B cell (primary cell): ENCODE data around the gene SLC25A31. TPM values are rescaled to one million over a fixed set of nuclear protein-coding genes. Genes with fewer than 3 reads are reported as not detected.

Experiments used
- ATAC-seq: fragments of 200-7000 bp; cut with Tn5 transposase; one replicate; pipeline ENCODE4 v1.10.0; 2021; ENCODE audit warnings: low read depth, mild to moderate bottlenecking, moderate number of reproducible peaks, moderate library complexity
- CTCF ChIA-PET: fragments of 350-600 bp; sonication (Branson Sonifier 250); formaldehyde crosslinking; loops from one replicate; lab custom pipeline; 2021; ENCODE audit warnings: antibody characterized with exemption, inconsistent platforms; lab: Charles Lee
- POLR2A ChIA-PET: fragments of 350-600 bp; sonication (Branson Sonifier 250); formaldehyde crosslinking; loops from one replicate; lab custom pipeline; 2021; ENCODE audit warnings: antibody characterized with exemption; lab: Charles Lee
- DNase-seq: peaks from one replicate; pipeline ENCODE4 v3.0.0; 2013
- H2AFZ ChIP-seq: 2 replicates; pipeline ENCODE4 v1.6.1; 2012; ENCODE audit warnings: mild to moderate bottlenecking, low read depth, low read length; ENCODE audit not compliant: insufficient read depth, poor library complexity, severe bottlenecking
- H3K27ac ChIP-seq, 2 donors: 1 replicate in 1 of 2; 2 replicates in 1 of 2; pipeline ENCODE4 v1.5.1; 2012 to 2013; ENCODE audit warnings: low read length in 2 of 2, mild to moderate bottlenecking in 2 of 2, moderate library complexity in 1 of 2
- H3K27me3 ChIP-seq, 4 experiments: fragments of 200-600 bp in 1 of 4; sonication (generic) in 1 of 4; replicated peaks in 1 of 4; 1 replicate in 2 of 4; 2 replicates in 2 of 4; pipeline versions ENCODE4 v1.6.1 to v1.7.0; 2013 to 2016; ENCODE audit warnings: low read length in 3 of 4, mild to moderate bottlenecking in 2 of 4, mixed read lengths in 1 of 4, moderate library complexity in 1 of 4; ENCODE audit not compliant: insufficient read depth in 4 of 4, control insufficient read depth in 3 of 4; ENCODE audit errors: control extremely low read depth in 1 of 4
- H3K36me3 ChIP-seq, 2 experiments: replicated peaks in 1 of 2; 1 replicate in 1 of 2; 2 replicates in 1 of 2; pipeline versions ENCODE4 v1.6.1 to v1.7.1; 2013; ENCODE audit warnings: low read length in 1 of 2; ENCODE audit not compliant: insufficient read depth in 2 of 2, control insufficient read depth in 1 of 2; ENCODE audit errors: control extremely low read depth in 1 of 2, extremely low read depth in 1 of 2
- H3K4me1 ChIP-seq, 2 donors: fragments of 200-600 bp in 1 of 2; sonication (generic) in 1 of 2; 1 replicate in 1 of 2; 2 replicates in 1 of 2; pipeline versions ENCODE4 v1.5.1 to v1.6.1; 2013 to 2017; ENCODE audit warnings: low read length in 2 of 2; ENCODE audit not compliant: control insufficient read depth in 2 of 2, insufficient read depth in 2 of 2
- H3K4me2 ChIP-seq: replicated peaks from 2 replicates; pipeline ENCODE3; 2012; ENCODE audit warnings: mild to moderate bottlenecking, low read depth, low read length; ENCODE audit not compliant: poor library complexity, severe bottlenecking
- H3K4me3 ChIP-seq, 5 experiments: fragments of 200-600 bp in 1 of 5; sonication (generic) in 1 of 5; 1 replicate in 3 of 5; 2 replicates in 2 of 5; pipeline versions ENCODE4 v1.5.1 to v1.7.0; 2011 to 2016; ENCODE audit warnings: low read length in 4 of 5, mild to moderate bottlenecking in 4 of 5, low read depth in 2 of 5, control low read depth in 1 of 5, moderate library complexity in 1 of 5; ENCODE audit not compliant: insufficient read depth in 1 of 5; ENCODE audit errors: control extremely low read depth in 1 of 5, extremely low read depth in 1 of 5
- H3K79me2 ChIP-seq: fragments of 200-600 bp; sonication (generic); one replicate; pipeline ENCODE4 v1.6.0; 2016; ENCODE audit warnings: low read length; ENCODE audit not compliant: control insufficient read depth, insufficient read depth
- H3K9ac ChIP-seq: fragments of 200-600 bp; sonication (generic); 2 replicates; pipeline ENCODE4 v1.6.1; 2017; ENCODE audit warnings: mild to moderate bottlenecking, low read length, moderate library complexity
- H3K9me3 ChIP-seq, 3 donors: one replicate each; pipeline versions ENCODE4 v1.6.1 to v1.7.1; 2013; ENCODE audit warnings: low read length in 2 of 3; ENCODE audit not compliant: control insufficient read depth in 2 of 3, insufficient read depth in 1 of 3; ENCODE audit errors: control extremely low read depth in 1 of 3
- H4K20me1 ChIP-seq: 2 replicates; pipeline ENCODE4 v1.6.0; 2012; ENCODE audit warnings: mild to moderate bottlenecking, low read length; ENCODE audit not compliant: insufficient read depth, control insufficient read depth, poor library complexity, severe bottlenecking
- H3K27ac Mint-ChIP-seq: one replicate; pipeline ENCODE4 v1.8.0; 2021; ENCODE audit warnings: mixed read lengths
- H3K27me3 Mint-ChIP-seq: one replicate; pipeline ENCODE4 v1.8.0; 2021; ENCODE audit warnings: mixed read lengths
- H3K4me1 Mint-ChIP-seq: one replicate; pipeline ENCODE4 v1.8.0; 2021; ENCODE audit warnings: mixed read lengths
- H3K4me3 Mint-ChIP-seq: one replicate; pipeline ENCODE4 v1.8.0; 2021; ENCODE audit warnings: mixed read lengths
- H3K9me3 Mint-ChIP-seq: one replicate; pipeline ENCODE4 v1.8.0; 2022; ENCODE audit warnings: mixed read lengths; ENCODE audit not compliant: insufficient read depth
- EZH2 ChIP-seq: IDR thresholded peaks from 2 replicates; pipeline ENCODE4 v1.6.1; 2012; ENCODE audit warnings: borderline replicate concordance, low read depth, mild to moderate bottlenecking, moderate library complexity, low read length; ENCODE audit not compliant: insufficient read depth, poor library complexity, severe bottlenecking
- WGBS: methylation state at CpG from one replicate; pipeline ENCODE4 v1.1.5; 2013; ENCODE audit warnings: missing lambda C conversion rate; ENCODE audit not compliant: insufficient coverage; 5-methylcytosine and 5-hydroxymethylcytosine counted together
- intact Hi-C: fragments of 100-400 bp; cut with micrococcal nuclease; formaldehyde crosslinking; loops from one replicate; pipeline ENCODE4 v1.10.0; 2022
- polyA plus RNA-seq: library from polyadenylated mRNA; depleted of rRNA; stranded (reverse); fragments of >200 nt; gene quantifications from 2 replicates; pipeline ENCODE4 v1.2.3, GENCODE V29; 2012
- total RNA-seq, 2 donors: library from RNA; stranded (reverse); fragments of 120-200 nt in 1 of 2; gene quantifications; 1 replicate in 1 of 2; 2 replicates in 1 of 2; pipeline versions ENCODE4 v1.2.3 to v1.2.4, GENCODE V29; 2013 to 2022
- TF ChIP-seq, protein P1 (sequence below): fragments of 200-600 bp; IDR thresholded peaks from one replicate; pipeline ENCODE4 v1.8.0; 2022; ENCODE audit warnings: antibody characterized with exemption, mild to moderate bottlenecking

The SLC25A31 gene
- total and polyA plus RNA-seq, 2 donors (not counting 1 experiment from before 2014, with no cell fraction given) = not detected

DNA sequence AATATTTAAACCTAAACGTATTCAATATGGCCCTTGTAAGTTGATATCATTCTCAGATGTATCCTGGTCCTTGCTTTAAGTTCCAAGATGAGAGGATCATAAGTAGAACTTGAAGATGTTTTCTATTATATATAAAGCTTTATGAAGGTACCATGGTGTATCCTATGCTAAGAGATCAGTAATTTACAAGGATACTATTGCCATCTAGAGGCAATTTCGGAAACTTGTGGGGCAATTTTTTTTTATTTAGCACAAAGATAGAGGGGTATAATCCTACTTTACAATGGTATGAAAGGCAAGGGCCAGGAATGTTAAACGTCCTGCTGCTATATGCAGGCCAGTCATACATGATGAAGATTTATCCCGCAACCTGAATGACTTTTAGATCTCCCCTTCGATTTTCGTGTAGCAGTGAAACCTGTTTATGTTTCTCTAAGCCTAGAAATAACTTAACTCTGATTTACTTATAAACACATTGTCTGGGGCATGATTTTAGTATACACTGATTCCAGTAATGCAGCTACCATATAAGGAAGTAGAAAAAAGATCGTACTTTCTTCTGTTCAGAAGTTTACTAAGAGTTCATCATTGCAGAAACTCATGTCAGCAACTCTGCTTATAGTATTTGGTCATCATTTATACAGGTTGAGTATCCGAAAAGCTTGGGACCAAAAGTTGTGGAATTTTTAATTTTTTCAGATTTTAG lies 2.6 kb downstream of the SLC25A31 start:
- TF ChIP-seq, protein P1, sequence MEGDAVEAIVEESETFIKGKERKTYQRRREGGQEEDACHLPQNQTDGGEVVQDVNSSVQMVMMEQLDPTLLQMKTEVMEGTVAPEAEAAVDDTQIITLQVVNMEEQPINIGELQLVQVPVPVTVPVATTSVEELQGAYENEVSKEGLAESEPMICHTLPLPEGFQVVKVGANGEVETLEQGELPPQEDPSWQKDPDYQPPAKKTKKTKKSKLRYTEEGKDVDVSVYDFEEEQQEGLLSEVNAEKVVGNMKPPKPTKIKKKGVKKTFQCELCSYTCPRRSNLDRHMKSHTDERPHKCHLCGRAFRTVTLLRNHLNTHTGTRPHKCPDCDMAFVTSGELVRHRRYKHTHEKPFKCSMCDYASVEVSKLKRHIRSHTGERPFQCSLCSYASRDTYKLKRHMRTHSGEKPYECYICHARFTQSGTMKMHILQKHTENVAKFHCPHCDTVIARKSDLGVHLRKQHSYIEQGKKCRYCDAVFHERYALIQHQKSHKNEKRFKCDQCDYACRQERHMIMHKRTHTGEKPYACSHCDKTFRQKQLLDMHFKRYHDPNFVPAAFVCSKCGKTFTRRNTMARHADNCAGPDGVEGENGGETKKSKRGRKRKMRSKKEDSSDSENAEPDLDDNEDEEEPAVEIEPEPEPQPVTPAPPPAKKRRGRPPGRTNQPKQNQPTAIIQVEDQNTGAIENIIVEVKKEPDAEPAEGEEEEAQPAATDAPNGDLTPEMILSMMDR = peak; percentile 9
- no peak for TF ChIP-seq EZH2
- peaks cover 10% of the 10 kb centered on the region for H3K27me3 Mint-ChIP-seq

DNA sequence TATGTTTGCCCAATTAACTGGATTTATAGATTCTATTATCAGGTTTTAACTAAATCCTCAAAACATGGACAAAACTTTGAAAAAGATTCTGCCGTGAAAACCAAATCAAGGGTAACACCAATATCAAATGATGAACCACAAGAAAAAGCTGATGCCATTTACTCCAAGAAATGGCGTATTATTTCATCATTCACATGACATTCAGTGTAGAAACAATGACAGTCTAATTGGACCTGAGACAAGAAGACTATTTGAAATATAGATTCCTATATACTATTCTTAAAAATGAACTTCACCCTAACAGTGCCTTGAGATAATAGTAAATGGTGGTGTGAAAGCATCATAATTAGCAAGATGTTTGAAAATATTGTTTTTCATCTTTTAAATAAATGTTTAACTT lies 4.8 kb downstream of the SLC25A31 start:
- Histone ChIP-seq H3K27me3 (no peaks in the 10 kb centered on the region), H3K36me3 (no peaks in the 10 kb centered on the region), H3K4me1 (no peaks in the 10 kb centered on the region), H3K27ac (no peak overlapping the region), H3K9ac (no peak overlapping the region), H4K20me1 (no peaks in the 10 kb centered on the region), H3K79me2 (no peaks in the 10 kb centered on the region), H3K9me3 (peaks cover 0 to 10% (median 0%) of the 10 kb centered on the region in 3 donors), H3K4me3 (no peak overlapping the region), H2AFZ (no peak overlapping the region), H3K4me2 (no peak overlapping the region)
- DNase-seq (no peak), ATAC-seq (no peak)
- no peak overlapping the region for H3K27ac Mint-ChIP-seq
- peaks cover 12% of the 10 kb centered on the region for H3K27me3 Mint-ChIP-seq
- ChIA-PET POLR2A (no interaction called here), CTCF (no interaction called here)
- no peaks in the 10 kb centered on the region for H3K9me3 Mint-ChIP-seq
- intact Hi-C loops = no loop called here
- TF ChIP-seq EZH2 = no peak
- TF ChIP-seq, protein P1 = no peak
- H3K4me3 Mint-ChIP-seq = no peak overlapping the region
- H3K4me1 Mint-ChIP-seq = no peaks in the 10 kb centered on the region
- no CpG with 5 or more reads among the region's 2 CpGs for WGBS

More for the DNA sequence above, 2.6 kb downstream of the SLC25A31 start:
- no peak overlapping the region for H3K9ac ChIP-seq
- H3K9me3 ChIP-seq = peaks cover 0 to 11% (median 0%) of the 10 kb centered on the region in 3 donors
- no peaks in the 10 kb centered on the region for H3K4me1 ChIP-seq
- H3K27ac ChIP-seq = no peak overlapping the region
- intact Hi-C loops = loop anchor here (1.0 kb wide), 1 partner anchor 126 kb away; no protein-coding TSS in a partner anchor
- Mint-ChIP-seq H3K27ac (no peak overlapping the region), H3K4me3 (no peak overlapping the region), H3K4me1 (no peaks in the 10 kb centered on the region), H3K9me3 (no peaks in the 10 kb centered on the region)
- H3K36me3 ChIP-seq = no peaks in the 10 kb centered on the region
- no CpG with 5 or more reads among the region's 8 CpGs for WGBS
- H3K4me3 ChIP-seq = no peak overlapping the region
- H3K4me2 ChIP-seq = no peak overlapping the region
- no peaks in the 10 kb centered on the region for H4K20me1 ChIP-seq
- ATAC-seq = no peak
- ChIA-PET POLR2A (no interaction called here), CTCF (interaction anchor here (1.2 kb wide), 1 partner anchor 128 kb away, joined by 4 read pairs; no protein-coding TSS in a partner anchor)
- H2AFZ ChIP-seq = no peak overlapping the region
- H3K27me3 ChIP-seq = no peaks in the 10 kb centered on the region
- H3K79me2 ChIP-seq = no peaks in the 10 kb centered on the region
- peak; percentile 8 for DNase-seq
